ENCODE measurements around the gene MGAT4C. TPM values are rescaled to one million over a fixed set of nuclear protein-coding genes. Genes with fewer than 3 reads are reported as not detected.

MGAT4C gene
- total and polyA plus RNA-seq, 7 experiments from 2014 or later, result not detected

- H3K27ac Mint-ChIP-seq, result no peak overlapping the region
- Histone ChIP-seq H3K36me3 (ENCODE audit: control insufficient read depth in 2 of 3, insufficient read depth in 3 of 3, low read length in 3 of 3) (no peaks in the 10 kb centered on the region), H3K4me1 (ENCODE audit: control insufficient read depth in 2 of 2, insufficient read depth in 2 of 2, low read length in 2 of 2) (no peaks in the 10 kb centered on the region), H3K9me3 (ENCODE audit: control insufficient read depth in 2 of 3, low read length in 3 of 3) (no peaks in the 10 kb centered on the region), H3K27ac (ENCODE audit: low read depth, low read length) (no peak overlapping the region), H3K4me3 (ENCODE audit: low read length) (no peak overlapping the region), H3K27me3 (ENCODE audit: control insufficient read depth in 2 of 2, insufficient read depth in 2 of 2, low read length in 2 of 2) (no peaks in the 10 kb centered on the region)
- peaks cover 0 to 5% (median 0%) of the 10 kb centered on the region in 11 donors for H3K9me3 Mint-ChIP-seq
- H3K27me3 Mint-ChIP-seq, result no peaks in the 10 kb centered on the region
- DNase-seq (no peak), ATAC-seq (no peak)
- CTCF ChIA-PET, result no interaction called here
- H3K4me1 Mint-ChIP-seq, result no peaks in the 10 kb centered on the region
- no peak overlapping the region for H3K4me3 Mint-ChIP-seq
- POLR2A ChIA-PET, result no interaction called here
- H3K36me3 Mint-ChIP-seq, result no peaks in the 10 kb centered on the region
- intact Hi-C loops (cut with micrococcal nuclease), result no loop called here
Observed at GRCh38 chr12:86057092-86057845, 198.9 kb downstream of the MGAT4C start.

DNA sequence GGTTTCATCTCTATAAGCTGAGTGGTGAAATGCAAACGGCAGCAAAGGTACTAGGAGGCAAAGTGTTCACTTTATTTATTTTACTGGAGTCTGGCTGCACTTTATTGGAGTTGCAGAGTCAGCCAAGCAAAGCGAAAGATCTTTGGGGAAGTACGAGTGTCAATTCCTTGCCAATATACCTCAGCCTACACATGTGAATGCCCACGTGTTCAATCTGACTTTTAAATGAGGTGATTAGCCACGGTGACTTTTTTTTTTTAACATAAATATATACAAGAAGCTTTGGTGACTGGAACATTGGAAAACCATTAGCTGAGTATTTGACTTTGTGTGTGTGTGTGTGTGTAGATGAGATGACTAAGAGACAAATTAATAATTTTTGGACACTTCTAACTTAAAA is 203.3 kb downstream of the MGAT4C start:
- ATAC-seq, result no peak
- Mint-ChIP-seq H3K4me3 (no peak overlapping the region), H3K4me1 (no peaks in the 10 kb centered on the region), H3K36me3 (no peaks in the 10 kb centered on the region), H3K27me3 (no peaks in the 10 kb centered on the region), H3K9me3 (peaks cover 0 to 7% (median 0%) of the 10 kb centered on the region in 11 donors), H3K27ac (no peak overlapping the region)
- intact Hi-C loops (cut with micrococcal nuclease), result no loop called here
- H3K36me3 ChIP-seq (ENCODE audit: control insufficient read depth in 2 of 3, insufficient read depth in 3 of 3, low read length in 3 of 3), result no peaks in the 10 kb centered on the region
- H3K4me1 ChIP-seq (ENCODE audit: control insufficient read depth in 2 of 2, insufficient read depth in 2 of 2, low read length in 2 of 2), result no peaks in the 10 kb centered on the region
- H3K27me3 ChIP-seq (ENCODE audit: control insufficient read depth in 2 of 2, insufficient read depth in 2 of 2, low read length in 2 of 2), result no peaks in the 10 kb centered on the region
- H3K9me3 ChIP-seq (ENCODE audit: control insufficient read depth in 2 of 3, low read length in 3 of 3), result no peaks in the 10 kb centered on the region
- H3K4me3 ChIP-seq (ENCODE audit: low read length), result no peak overlapping the region
- ChIA-PET CTCF (no interaction called here), POLR2A (no interaction called here)
- no peak overlapping the region for H3K27ac ChIP-seq (ENCODE audit: low read depth, low read length)
- DNase-seq, result no peak

DNA sequence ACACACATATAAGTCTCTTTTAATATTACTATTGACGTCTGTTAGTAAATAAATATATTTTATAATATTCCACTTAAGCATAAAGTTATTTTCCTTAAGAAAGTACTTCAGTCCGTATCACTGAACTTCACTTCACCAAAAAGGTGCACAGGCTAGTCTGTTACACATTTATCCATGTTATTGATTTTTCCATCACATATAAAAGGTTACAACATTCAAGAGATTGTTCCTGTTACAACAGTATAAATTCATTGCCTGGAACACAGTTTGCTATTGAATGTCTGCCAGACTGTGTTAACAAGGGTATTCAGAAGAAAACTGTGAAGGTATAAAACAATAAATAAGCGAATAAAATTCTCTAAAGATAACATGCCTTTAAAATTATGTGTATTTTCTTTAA is 206.2 kb downstream of the MGAT4C start:
- H3K4me3 ChIP-seq (ENCODE audit: low read length), result no peak overlapping the region
- no peaks in the 10 kb centered on the region for H3K4me1 Mint-ChIP-seq
- no peak for DNase-seq
- H3K27me3 Mint-ChIP-seq, result no peaks in the 10 kb centered on the region
- H3K9me3 ChIP-seq (ENCODE audit: control insufficient read depth in 2 of 3, low read length in 3 of 3), result no peaks in the 10 kb centered on the region
- intact Hi-C loops (cut with micrococcal nuclease), result no loop called here
- ChIA-PET POLR2A (no interaction called here), CTCF (no interaction called here)
- no peak for ATAC-seq
- no peaks in the 10 kb centered on the region for H3K36me3 ChIP-seq (ENCODE audit: control insufficient read depth in 2 of 3, insufficient read depth in 3 of 3, low read length in 3 of 3)
- H3K9me3 Mint-ChIP-seq, result peaks cover 0 to 10% (median 1%) of the 10 kb centered on the region in 11 donors
- H3K27ac Mint-ChIP-seq, result no peak overlapping the region
- no peak overlapping the region for H3K27ac ChIP-seq (ENCODE audit: low read depth, low read length)
- no peak overlapping the region for H3K4me3 Mint-ChIP-seq
- H3K27me3 ChIP-seq (ENCODE audit: control insufficient read depth in 2 of 2, insufficient read depth in 2 of 2, low read length in 2 of 2), result no peaks in the 10 kb centered on the region
- no peaks in the 10 kb centered on the region for H3K36me3 Mint-ChIP-seq
- H3K4me1 ChIP-seq (ENCODE audit: control insufficient read depth in 2 of 2, insufficient read depth in 2 of 2, low read length in 2 of 2), result no peaks in the 10 kb centered on the region

DNA sequence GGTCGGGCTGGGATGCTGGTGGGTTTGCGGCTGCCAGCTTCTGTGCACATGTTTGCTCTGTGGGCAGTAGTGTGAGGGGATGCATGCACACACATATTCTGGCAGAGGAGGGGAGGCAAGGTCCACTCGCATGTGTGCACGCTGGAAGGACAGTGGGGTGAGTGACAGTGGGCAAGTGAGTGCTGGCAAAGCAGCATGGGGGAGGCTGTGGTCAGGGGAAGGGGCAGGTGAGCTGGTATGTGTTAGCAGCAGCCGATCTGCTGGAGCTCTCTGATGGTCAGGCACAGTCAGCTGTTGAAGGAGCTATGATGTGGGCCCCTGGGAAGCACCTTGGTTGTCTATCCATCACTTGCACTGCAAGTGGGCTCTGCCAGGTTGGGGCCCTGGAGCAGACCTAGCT is 211.8 kb downstream of the MGAT4C start:
- ChIA-PET POLR2A (no interaction called here), CTCF (no interaction called here)
- Mint-ChIP-seq H3K4me3 (no peak overlapping the region), H3K27me3 (no peaks in the 10 kb centered on the region), H3K9me3 (peaks cover 0 to 35% (median 22%) of the 10 kb centered on the region in 11 donors), H3K27ac (no peak overlapping the region), H3K4me1 (no peaks in the 10 kb centered on the region), H3K36me3 (no peaks in the 10 kb centered on the region)
- DNase-seq (no peak), ATAC-seq (no peak)
- intact Hi-C loops (cut with micrococcal nuclease), result no loop called here
- no peaks in the 10 kb centered on the region for H3K9me3 ChIP-seq (ENCODE audit: control insufficient read depth in 2 of 3, low read length in 3 of 3)
- H3K36me3 ChIP-seq (ENCODE audit: control insufficient read depth in 2 of 3, insufficient read depth in 3 of 3, low read length in 3 of 3), result no peaks in the 10 kb centered on the region
- no peaks in the 10 kb centered on the region for H3K27me3 ChIP-seq (ENCODE audit: control insufficient read depth in 2 of 2, insufficient read depth in 2 of 2, low read length in 2 of 2)
- no peaks in the 10 kb centered on the region for H3K4me1 ChIP-seq (ENCODE audit: control insufficient read depth in 2 of 2, insufficient read depth in 2 of 2, low read length in 2 of 2)
- no peak overlapping the region for H3K4me3 ChIP-seq (ENCODE audit: low read length)
- no peak overlapping the region for H3K27ac ChIP-seq (ENCODE audit: low read depth, low read length)

DNA sequence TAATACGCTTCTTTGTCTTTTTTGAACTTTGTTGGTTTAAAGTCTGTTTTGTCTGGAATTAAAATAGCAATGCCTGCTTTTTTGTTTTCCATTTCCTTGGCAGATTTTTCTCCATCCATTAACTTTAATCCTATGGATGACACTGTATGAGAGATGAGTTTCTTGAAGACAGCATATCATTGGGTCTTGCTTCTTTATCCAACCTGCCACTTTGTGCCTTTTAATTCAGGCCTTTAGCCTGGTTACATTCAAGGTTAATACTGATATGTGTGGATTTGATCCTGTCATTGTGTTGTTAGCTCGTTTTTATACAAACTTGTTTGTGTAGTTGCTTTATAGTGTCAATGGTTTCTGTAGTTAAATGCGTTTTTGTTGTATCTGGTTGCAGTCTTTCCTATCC is 214.1 kb downstream of the MGAT4C start:
- Mint-ChIP-seq H3K4me3 (no peak overlapping the region), H3K27ac (no peak overlapping the region), H3K36me3 (no peaks in the 10 kb centered on the region), H3K27me3 (no peaks in the 10 kb centered on the region), H3K4me1 (no peaks in the 10 kb centered on the region), H3K9me3 (peaks cover 3 to 48% (median 25%) of the 10 kb centered on the region in 11 donors)
- no peaks in the 10 kb centered on the region for H3K36me3 ChIP-seq (ENCODE audit: control insufficient read depth in 2 of 3, insufficient read depth in 3 of 3, low read length in 3 of 3)
- no peak overlapping the region for H3K4me3 ChIP-seq (ENCODE audit: low read length)
- DNase-seq (no peak), ATAC-seq (no peak)
- H3K9me3 ChIP-seq (ENCODE audit: control insufficient read depth in 2 of 3, low read length in 3 of 3), result no peaks in the 10 kb centered on the region
- POLR2A ChIA-PET, result no interaction called here
- CTCF ChIA-PET, result no interaction called here
- H3K27ac ChIP-seq (ENCODE audit: low read depth, low read length), result no peak overlapping the region
- no peaks in the 10 kb centered on the region for H3K4me1 ChIP-seq (ENCODE audit: control insufficient read depth in 2 of 2, insufficient read depth in 2 of 2, low read length in 2 of 2)
- H3K27me3 ChIP-seq (ENCODE audit: control insufficient read depth in 2 of 2, insufficient read depth in 2 of 2, low read length in 2 of 2), result no peaks in the 10 kb centered on the region
- intact Hi-C loops (cut with micrococcal nuclease), result no loop called here

DNA sequence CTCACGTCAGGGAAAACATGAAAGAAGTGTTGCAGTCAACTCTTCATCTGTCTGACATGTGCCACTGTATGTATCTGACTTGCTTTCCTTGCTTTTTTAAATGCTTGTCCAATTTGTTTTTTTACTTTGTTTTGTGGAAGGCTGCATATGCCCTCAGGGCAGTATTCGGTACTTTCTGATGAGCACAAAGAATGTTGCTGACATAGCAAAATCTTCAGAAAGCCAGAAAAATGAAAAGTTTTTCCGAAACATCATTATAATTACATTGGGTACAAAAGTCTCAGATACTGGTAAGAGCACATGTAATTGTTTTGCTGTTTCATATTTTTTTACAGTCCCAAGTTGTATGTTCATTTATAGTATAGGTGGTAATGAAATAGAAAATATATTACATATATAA is 237.8 kb downstream of the MGAT4C start:
- no peaks in the 10 kb centered on the region for H3K36me3 Mint-ChIP-seq
- ChIA-PET CTCF (no interaction called here), POLR2A (no interaction called here)

DNA sequence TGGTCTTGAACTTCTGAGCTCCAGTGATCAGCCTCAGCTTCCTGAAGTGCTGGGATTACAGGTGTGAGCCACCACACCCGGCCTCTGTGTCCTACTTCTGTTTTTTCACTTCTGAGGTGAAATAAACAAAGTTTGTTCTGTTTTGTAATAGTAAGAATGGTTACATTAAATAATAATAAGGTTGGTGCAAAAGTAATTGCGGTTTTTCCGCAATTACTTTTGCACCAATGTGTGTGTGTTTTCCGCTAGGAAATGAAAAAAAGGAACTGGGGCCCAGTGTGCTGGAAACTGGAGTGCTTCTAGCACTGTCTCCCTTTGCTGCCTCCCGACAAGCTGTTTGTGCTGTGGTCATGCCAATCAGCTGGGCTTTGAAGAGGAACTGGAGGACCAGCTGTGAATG is 241.2 kb downstream of the MGAT4C start:
- H3K9me3 ChIP-seq (ENCODE audit: control insufficient read depth in 2 of 3, low read length in 3 of 3), result no peaks in the 10 kb centered on the region
- no peaks in the 10 kb centered on the region for H3K27me3 ChIP-seq (ENCODE audit: control insufficient read depth in 2 of 2, insufficient read depth in 2 of 2, low read length in 2 of 2)
- ChIA-PET CTCF (no interaction called here), POLR2A (no interaction called here)
- Mint-ChIP-seq H3K4me3 (no peak overlapping the region), H3K36me3 (no peaks in the 10 kb centered on the region), H3K27ac (no peak overlapping the region), H3K27me3 (no peaks in the 10 kb centered on the region), H3K4me1 (no peaks in the 10 kb centered on the region), H3K9me3 (peaks cover 0 to 13% (median 2%) of the 10 kb centered on the region in 11 donors)
- no peak overlapping the region for H3K4me3 ChIP-seq (ENCODE audit: low read length)
- H3K4me1 ChIP-seq (ENCODE audit: control insufficient read depth in 2 of 2, insufficient read depth in 2 of 2, low read length in 2 of 2), result no peaks in the 10 kb centered on the region
- no peak for ATAC-seq
- H3K27ac ChIP-seq (ENCODE audit: low read depth, low read length), result no peak overlapping the region
- no peak for DNase-seq
- H3K36me3 ChIP-seq (ENCODE audit: control insufficient read depth in 2 of 3, insufficient read depth in 3 of 3, low read length in 3 of 3), result no peaks in the 10 kb centered on the region
- intact Hi-C loops (cut with micrococcal nuclease), result no loop called here

More for the DNA sequence above, 237.8 kb downstream of the MGAT4C start:
- H3K27me3 Mint-ChIP-seq, result no peaks in the 10 kb centered on the region
- Histone ChIP-seq H3K36me3 (ENCODE audit: control insufficient read depth in 2 of 3, insufficient read depth in 3 of 3, low read length in 3 of 3) (no peaks in the 10 kb centered on the region), H3K4me3 (ENCODE audit: low read length) (no peak overlapping the region), H3K4me1 (ENCODE audit: control insufficient read depth in 2 of 2, insufficient read depth in 2 of 2, low read length in 2 of 2) (no peaks in the 10 kb centered on the region), H3K27ac (ENCODE audit: low read depth, low read length) (no peak overlapping the region), H3K27me3 (ENCODE audit: control insufficient read depth in 2 of 2, insufficient read depth in 2 of 2, low read length in 2 of 2) (no peaks in the 10 kb centered on the region), H3K9me3 (ENCODE audit: control insufficient read depth in 2 of 3, low read length in 3 of 3) (no peaks in the 10 kb centered on the region)
- H3K9me3 Mint-ChIP-seq, result peaks cover 0 to 8% (median 2%) of the 10 kb centered on the region in 11 donors
- H3K4me1 Mint-ChIP-seq, result no peaks in the 10 kb centered on the region
- H3K4me3 Mint-ChIP-seq, result no peak overlapping the region
- DNase-seq, result no peak
- H3K27ac Mint-ChIP-seq, result no peak overlapping the region
- intact Hi-C loops (cut with micrococcal nuclease), result no loop called here
- no peak for ATAC-seq
